Astrocyte (in vitro differentiated cells and primary cell): Measurements from ENCODE around the gene KATNB1. TPM values are rescaled to one million over a fixed set of nuclear protein-coding genes. Genes with fewer than 3 reads are reported as not detected.

Experiments used
- DNase-seq: peaks from one replicate; pipeline ENCODE4 v3.0.0-alpha.2; 2010; ENCODE audit warnings: low read depth
- FAIRE-seq: peaks from 2 replicates; lab custom pipeline; 2011; peaks lifted over from hg19 to GRCh38; lab: Jason Lieb, UNC
- H2AFZ ChIP-seq: 2 replicates; pipeline ENCODE4 v1.6.0; 2012; ENCODE audit warnings: low read depth, low read length, inconsistent platforms
- H3K27ac ChIP-seq: 2 replicates; pipeline ENCODE4 v1.5.1; 2011; ENCODE audit warnings: low read depth, low read length, inconsistent platforms
- H3K27me3 ChIP-seq: 2 replicates; pipeline ENCODE4 v1.6.0; 2011; ENCODE audit warnings: low read length, inconsistent platforms; ENCODE audit not compliant: insufficient read depth
- H3K36me3 ChIP-seq: 2 replicates; pipeline ENCODE4 v1.5.1; 2011; ENCODE audit warnings: low read length, inconsistent platforms; ENCODE audit not compliant: insufficient read depth
- H3K4me1 ChIP-seq: 2 replicates; pipeline ENCODE4 v1.5.1; 2011; ENCODE audit warnings: low read length, inconsistent platforms; ENCODE audit not compliant: insufficient read depth
- H3K4me2 ChIP-seq: 2 replicates; pipeline ENCODE4 v1.6.0; 2012; ENCODE audit warnings: low read length, inconsistent platforms
- H3K4me3 ChIP-seq: 2 replicates; pipeline ENCODE4 v1.5.1; 2011; ENCODE audit warnings: low read depth, mild to moderate bottlenecking, low read length, inconsistent platforms; ENCODE audit not compliant: insufficient read depth
- H3K79me2 ChIP-seq: 2 replicates; pipeline ENCODE4 v1.6.0; 2012; ENCODE audit warnings: mild to moderate bottlenecking, low read length, inconsistent platforms; ENCODE audit not compliant: insufficient read depth
- H3K9ac ChIP-seq: 2 replicates; pipeline ENCODE4 v1.6.0; 2012; ENCODE audit warnings: mild to moderate bottlenecking, low read length, inconsistent platforms
- H3K9me3 ChIP-seq: 2 replicates; pipeline ENCODE4 v1.5.1; 2012; ENCODE audit warnings: low read depth, mild to moderate bottlenecking, low read length, inconsistent platforms; ENCODE audit not compliant: insufficient read depth
- H4K20me1 ChIP-seq: 2 replicates; pipeline ENCODE4 v1.6.0; 2012; ENCODE audit warnings: low read length, inconsistent platforms; ENCODE audit not compliant: insufficient read depth
- H3K27ac Mint-ChIP-seq: one replicate; pipeline ENCODE4 v1.8.0; 2021; ENCODE audit warnings: mild to moderate bottlenecking, mixed read lengths; ENCODE audit not compliant: unreplicated experiment
- H3K27me3 Mint-ChIP-seq: one replicate; pipeline ENCODE4 v1.8.0; 2021; ENCODE audit warnings: low read depth, mixed read lengths; ENCODE audit not compliant: unreplicated experiment
- H3K36me3 Mint-ChIP-seq: one replicate; pipeline ENCODE4 v1.8.0; 2021; ENCODE audit warnings: low read depth, mixed read lengths; ENCODE audit not compliant: unreplicated experiment
- H3K4me1 Mint-ChIP-seq: one replicate; pipeline ENCODE4 v1.8.0; 2021; ENCODE audit warnings: low read depth, mixed read lengths; ENCODE audit not compliant: unreplicated experiment
- H3K4me3 Mint-ChIP-seq: one replicate; pipeline ENCODE4 v1.8.0; 2021; ENCODE audit warnings: mild to moderate bottlenecking, moderate library complexity, mixed read lengths; ENCODE audit not compliant: unreplicated experiment
- H3K9me3 Mint-ChIP-seq: one replicate; pipeline ENCODE4 v1.8.0; 2021; ENCODE audit warnings: mild to moderate bottlenecking, mixed read lengths; ENCODE audit not compliant: unreplicated experiment
- CTCF ChIP-seq: IDR thresholded peaks from 2 replicates; pipeline ENCODE4 v1.5.1; 2011; ENCODE audit warnings: low read depth, mild to moderate bottlenecking, inconsistent platforms, low read length, moderate library complexity; ENCODE audit not compliant: insufficient read depth
- EZH2 ChIP-seq: IDR thresholded peaks from 2 replicates; pipeline ENCODE4 v1.6.1; 2012; ENCODE audit warnings: mild to moderate bottlenecking, low read length, inconsistent platforms; ENCODE audit not compliant: insufficient read depth
- total RNA-seq: library from RNA; stranded (reverse); gene quantifications from 2 replicates; pipeline ENCODE4 v1.2.1, GENCODE V29; 2021

KATNB1 gene
- total RNA-seq, 1 donor from 2014 or later: 28.6 TPM

- Histone ChIP-seq H3K27me3 (peaks cover under 1% of the 10 kb centered on the region), H3K27ac (no peak overlapping the region), H3K4me3 (no peak overlapping the region), H3K9me3 (no peaks in the 10 kb centered on the region), H2AFZ (no peak overlapping the region), H3K79me2 (no peaks in the 10 kb centered on the region), H4K20me1 (no peaks in the 10 kb centered on the region), H3K4me1 (no peaks in the 10 kb centered on the region), H3K4me2 (no peak overlapping the region), H3K9ac (no peak overlapping the region), H3K36me3 (no peaks in the 10 kb centered on the region)
- no peaks in the 10 kb centered on the region for H3K36me3 Mint-ChIP-seq
- TF ChIP-seq CTCF: no peak
- no peak for DNase-seq
- no peak for FAIRE-seq
- H3K9me3 Mint-ChIP-seq: no peaks in the 10 kb centered on the region
- peaks cover 4% of the 10 kb centered on the region for H3K4me1 Mint-ChIP-seq
- peaks cover 12% of the 10 kb centered on the region for H3K27me3 Mint-ChIP-seq
- no peak overlapping the region for H3K4me3 Mint-ChIP-seq
- H3K27ac Mint-ChIP-seq: no peak overlapping the region
These were observed 36.7 kb upstream of the KATNB1 start for GRCh38 chr16:57698812-57699405.

- peaks cover 3% of the 10 kb centered on the region for H3K27me3 ChIP-seq
- no peak overlapping the region for H3K4me2 ChIP-seq
- Mint-ChIP-seq H3K27ac (no peak overlapping the region), H3K36me3 (no peaks in the 10 kb centered on the region), H3K4me3 (no peak overlapping the region), H3K4me1 (peaks cover 4% of the 10 kb centered on the region), H3K27me3 (peaks cover 17% of the 10 kb centered on the region), H3K9me3 (no peaks in the 10 kb centered on the region)
- no peak overlapping the region for H3K9ac ChIP-seq
- H3K4me3 ChIP-seq: no peak overlapping the region
- H3K36me3 ChIP-seq: no peaks in the 10 kb centered on the region
- no peak for FAIRE-seq
- no peaks in the 10 kb centered on the region for H3K79me2 ChIP-seq
- H3K9me3 ChIP-seq: no peaks in the 10 kb centered on the region
- no peaks in the 10 kb centered on the region for H3K4me1 ChIP-seq
- TF ChIP-seq EZH2: no peak
- no peak for TF ChIP-seq CTCF
- no peak overlapping the region for H2AFZ ChIP-seq
- no peaks in the 10 kb centered on the region for H4K20me1 ChIP-seq
- DNase-seq: no peak
- no peak overlapping the region for H3K27ac ChIP-seq
These were observed 36.1 kb upstream of the KATNB1 start for GRCh38 chr16:57699481-57699880.

GRCh38 chr16:57699899-57700298, 35.7 kb upstream of the KATNB1 start:
- no peak overlapping the region for H3K27ac ChIP-seq
- H3K4me3 Mint-ChIP-seq: no peak overlapping the region
- H3K4me2 ChIP-seq: no peak overlapping the region
- H3K4me1 ChIP-seq: no peaks in the 10 kb centered on the region
- peaks cover 17% of the 10 kb centered on the region for H3K27me3 Mint-ChIP-seq
- peaks cover 3% of the 10 kb centered on the region for H3K27me3 ChIP-seq
- no peak for TF ChIP-seq CTCF
- TF ChIP-seq EZH2: no peak
- no peak overlapping the region for H3K4me3 ChIP-seq
- DNase-seq (no peak), FAIRE-seq (no peak)
- H3K9me3 ChIP-seq: no peaks in the 10 kb centered on the region
- H2AFZ ChIP-seq: no peak overlapping the region
- no peaks in the 10 kb centered on the region for H4K20me1 ChIP-seq
- H3K79me2 ChIP-seq: no peaks in the 10 kb centered on the region
- no peak overlapping the region for H3K27ac Mint-ChIP-seq
- peaks cover 4% of the 10 kb centered on the region for H3K4me1 Mint-ChIP-seq
- no peaks in the 10 kb centered on the region for H3K9me3 Mint-ChIP-seq
- no peaks in the 10 kb centered on the region for H3K36me3 Mint-ChIP-seq
- no peak overlapping the region for H3K9ac ChIP-seq
- no peaks in the 10 kb centered on the region for H3K36me3 ChIP-seq
